GM23338 (cell line): ENCODE results near the gene PDE3A. TPM values are rescaled to one million over a fixed set of nuclear protein-coding genes. Genes with fewer than 3 reads are reported as not detected.

ENCODE experiments used
- ATAC-seq: fragments of 200-7000 bp; cut with Tn5 transposase; 3 replicates; pipeline ENCODE4 v1.9.1; 2020
- DNase-seq: peaks from one replicate; pipeline ENCODE4 v3.0.0-alpha.2; 2015; ENCODE audit warnings: low spot score
- H2AFZ ChIP-seq: fragments of 200-600 bp; sonication (generic); 2 replicates; pipeline ENCODE4 v1.8.0; 2016; ENCODE audit warnings: antibody characterized with exemption, mild to moderate bottlenecking, moderate library complexity
- H3F3A ChIP-seq: fragments of 200-600 bp; sonication (generic); replicated peaks from 2 replicates; pipeline ENCODE4 v1.8.0; 2017; ENCODE audit warnings: antibody characterized with exemption, mixed run types, low read depth
- H3K27ac ChIP-seq: fragments of 200-600 bp; sonication (generic); 2 replicates; pipeline ENCODE4 v1.6.1; 2016; ENCODE audit warnings: low read depth
- H3K27me3 ChIP-seq: fragments of 200-600 bp; sonication (generic); 2 replicates; pipeline ENCODE4 v1.8.0; 2016; ENCODE audit warnings: mild to moderate bottlenecking, mixed run types, moderate library complexity; ENCODE audit not compliant: insufficient read depth
- H3K36me3 ChIP-seq: fragments of 200-600 bp; sonication (generic); 2 replicates; pipeline ENCODE4 v1.8.0; 2016; ENCODE audit warnings: mild to moderate bottlenecking; ENCODE audit not compliant: insufficient read depth
- H3K4me1 ChIP-seq: fragments of 200-600 bp; sonication (generic); 2 replicates; pipeline ENCODE4 v1.8.0; 2016; ENCODE audit warnings: mild to moderate bottlenecking, moderate library complexity; ENCODE audit not compliant: insufficient read depth
- H3K4me2 ChIP-seq: fragments of 200-600 bp; sonication (generic); 2 replicates; pipeline ENCODE4 v1.7.1; 2017; ENCODE audit warnings: mixed run types
- H3K4me3 ChIP-seq: fragments of 200-600 bp; sonication (generic); 2 replicates; pipeline ENCODE4 v1.6.1; 2016; ENCODE audit warnings: mixed run types
- H3K79me2 ChIP-seq: fragments of 200-600 bp; sonication (generic); replicated peaks from 2 replicates; pipeline ENCODE4 v1.8.0; 2017; ENCODE audit warnings: mild to moderate bottlenecking; ENCODE audit not compliant: insufficient read depth
- H3K9me2 ChIP-seq: fragments of 200-600 bp; sonication (generic); 2 replicates; pipeline ENCODE4 v1.8.0; 2017; ENCODE audit not compliant: insufficient read depth
- H4K20me1 ChIP-seq: fragments of 200-600 bp; sonication (generic); replicated peaks from 2 replicates; pipeline ENCODE4 v1.8.0; 2017; ENCODE audit warnings: mild to moderate bottlenecking; ENCODE audit not compliant: insufficient read depth
- H3K27ac Mint-ChIP-seq: 2 replicates; pipeline ENCODE4 v1.8.0; 2020; ENCODE audit warnings: inconsistent platforms, mild to moderate bottlenecking, moderate library complexity, mixed read lengths
- H3K27me3 Mint-ChIP-seq: 3 replicates; pipeline ENCODE4 v1.8.0; 2022; ENCODE audit warnings: low read depth, mild to moderate bottlenecking, moderate library complexity, mixed read lengths, inconsistent platforms; ENCODE audit not compliant: insufficient read depth, poor library complexity
- H3K36me3 Mint-ChIP-seq: 3 replicates; pipeline ENCODE4 v1.8.0; 2021; ENCODE audit warnings: low read depth, mild to moderate bottlenecking, inconsistent platforms, moderate library complexity, mixed read lengths
- H3K4me1 Mint-ChIP-seq: 3 replicates; pipeline ENCODE4 v1.8.0; 2020; ENCODE audit warnings: mild to moderate bottlenecking, inconsistent platforms, mixed read lengths
- H3K4me3 Mint-ChIP-seq: 3 replicates; pipeline ENCODE4 v1.8.0; 2021; ENCODE audit warnings: moderate library complexity, mild to moderate bottlenecking, inconsistent platforms, mixed read lengths
- H3K9me3 Mint-ChIP-seq: 3 replicates; pipeline ENCODE4 v1.8.0; 2020; ENCODE audit warnings: moderate library complexity, mild to moderate bottlenecking, inconsistent platforms, mixed read lengths
- CREB1 ChIP-seq: fragments of 250-450 bp; sonication (Bioruptor Pico); IDR thresholded peaks from 2 replicates; pipeline ENCODE4 v1.5.0; 2020; ENCODE audit warnings: low read depth, mild to moderate bottlenecking, moderate library complexity
- CTCF ChIP-seq, 2 experiments: fragments of 200-600 bp in 1 of 2; sonication (generic) in 1 of 2; conservative IDR thresholded peaks; 2 replicates each; pipeline versions ENCODE4 v1.5.1 to v1.6.1; 2016 to 2017; ENCODE audit warnings: antibody characterized with exemption in 2 of 2, low read depth in 2 of 2, mild to moderate bottlenecking in 2 of 2, moderate library complexity in 1 of 2
- ETS1 ChIP-seq: IDR thresholded peaks from 2 replicates; pipeline ENCODE4 v1.6.1; 2016; ENCODE audit warnings: antibody characterized with exemption
- EZH2 ChIP-seq: fragments of 200-600 bp; sonication (generic); IDR thresholded peaks from one replicate; pipeline ENCODE4 v1.8.0; 2017; ENCODE audit warnings: antibody characterized with exemption, mild to moderate bottlenecking, low read depth; ENCODE audit not compliant: unreplicated experiment
- EZH2phosphoT487 ChIP-seq: fragments of 200-600 bp; sonication (generic); IDR thresholded peaks from one replicate; pipeline ENCODE4 v1.8.1; 2018; ENCODE audit warnings: antibody characterized with exemption; ENCODE audit not compliant: unreplicated experiment
- JUNB ChIP-seq: IDR thresholded peaks from one replicate; pipeline ENCODE4 v1.6.1; 2016; ENCODE audit warnings: antibody characterized with exemption; ENCODE audit not compliant: unreplicated experiment
- NANOG ChIP-seq: IDR thresholded peaks from 2 replicates; pipeline ENCODE4 v1.6.1; 2016; ENCODE audit warnings: antibody characterized with exemption, borderline replicate concordance
- POLR2AphosphoS5 ChIP-seq: IDR thresholded peaks from 2 replicates; pipeline ENCODE4 v1.6.1; 2016; ENCODE audit warnings: antibody characterized with exemption, low read depth
- REST ChIP-seq: IDR thresholded peaks from one replicate; pipeline ENCODE4 v1.6.1; 2018; ENCODE audit warnings: antibody characterized with exemption; ENCODE audit not compliant: unreplicated experiment
- STAT1 ChIP-seq: IDR thresholded peaks from one replicate; pipeline ENCODE4 v1.6.1; 2016; ENCODE audit warnings: antibody characterized with exemption; ENCODE audit not compliant: unreplicated experiment
- ZNF114 ChIP-seq: fragments of 250-450 bp; sonication (Bioruptor Pico); IDR thresholded peaks from 2 replicates; pipeline ENCODE4 v1.5.0; 2020; ENCODE audit warnings: mild to moderate bottlenecking, moderate library complexity
- ZNF331 ChIP-seq: fragments of 250-450 bp; sonication (Bioruptor Pico); IDR thresholded peaks from 2 replicates; pipeline ENCODE4 v1.5.0; 2020; ENCODE audit warnings: low read depth, mild to moderate bottlenecking, moderate library complexity
- polyA plus RNA-seq: library from polyadenylated mRNA; unstranded; fragments of >200 nt; fragmentation: Nextera tagmentation; extraction: Ambion mirVana; gene quantifications from 2 replicates; pipeline ENCODE4 v1.2.1, GENCODE V29; 2016
- total RNA-seq: library from RNA; depleted of rRNA; stranded (reverse); fragments of >200 nt; shearing (Covaris generic); gene quantifications from 2 replicates; pipeline ENCODE4 v1.2.3, GENCODE V29; 2014

The PDE3A gene
- total and polyA plus RNA-seq, 2 experiments from 2014 or later = 2.7 to 9.2 TPM

- Histone ChIP-seq H3K9me2 (no peaks in the 10 kb centered on the region), H3K4me1 (peaks cover 15% of the 10 kb centered on the region; the same call in 1 of the 2 replicates), H3K36me3 (no peaks in the 10 kb centered on the region), H3F3A (no peaks in the 10 kb centered on the region), H3K4me2 (no peak overlapping the region), H3K27ac (no peak overlapping the region), H2AFZ (no peak overlapping the region), H3K79me2 (no peaks in the 10 kb centered on the region), H3K4me3 (no peak overlapping the region), H3K27me3 (no peaks in the 10 kb centered on the region), H4K20me1 (no peaks in the 10 kb centered on the region)
- H3K4me3 Mint-ChIP-seq = no peak overlapping the region
- no peaks in the 10 kb centered on the region for H3K9me3 Mint-ChIP-seq
- no peak for TF ChIP-seq JUNB
- no peak for TF ChIP-seq ETS1
- TF ChIP-seq EZH2 = no peak
- no peak for TF ChIP-seq STAT1
- TF ChIP-seq EZH2phosphoT487 = no peak
- peak in 1 of 2 experiments; percentile 22; a peak in 1 of 4 replicates for TF ChIP-seq CTCF (conservative IDR thresholded peaks at IDR 0.05; ENCODE audit: low read depth in 2 of 2)
- ATAC-seq (no peak), DNase-seq (peak; percentile 20)
- H3K36me3 Mint-ChIP-seq = no peaks in the 10 kb centered on the region; the same call in 2 of the 3 replicates
- peaks cover 3% of the 10 kb centered on the region for H3K27me3 Mint-ChIP-seq
- no peak overlapping the region for H3K27ac Mint-ChIP-seq
- peaks cover 19% of the 10 kb centered on the region for H3K4me1 Mint-ChIP-seq
These were observed 123.0 kb downstream of the PDE3A start for GRCh38 chr12:20491290-20491689.

- Histone ChIP-seq H2AFZ (peak overlapping the region; percentile 34; the same call in 1 of the 2 replicates), H3K27ac (0 out of 2 replicates have a peak overlapping the region, but pooled peaks have one; percentile 61), H3K9me2 (no peaks in the 10 kb centered on the region), H3K36me3 (no peaks in the 10 kb centered on the region), H3F3A (no peaks in the 10 kb centered on the region), H3K4me2 (peak overlapping the region; percentile 56; the same call in 1 of the 2 replicates), H4K20me1 (no peaks in the 10 kb centered on the region), H3K4me3 (no peak overlapping the region), H3K27me3 (no peaks in the 10 kb centered on the region), H3K79me2 (no peaks in the 10 kb centered on the region), H3K4me1 (peaks cover 15% of the 10 kb centered on the region; the same call in 1 of the 2 replicates)
- H3K9me3 Mint-ChIP-seq = no peaks in the 10 kb centered on the region
- H3K27me3 Mint-ChIP-seq = peaks cover 3% of the 10 kb centered on the region
- H3K36me3 Mint-ChIP-seq = no peaks in the 10 kb centered on the region; the same call in 2 of the 3 replicates
- peaks cover 17% of the 10 kb centered on the region for H3K4me1 Mint-ChIP-seq
- peak overlapping the region; percentile 54; the same call in 1 of the 2 replicates for H3K27ac Mint-ChIP-seq
- DNase-seq (peak; percentile 22), ATAC-seq (peak; percentile 66)
- no peak overlapping the region for H3K4me3 Mint-ChIP-seq
- TF ChIP-seq POLR2AphosphoS5 (no peak), ETS1 (no peak), NANOG (no peak), EZH2 (no peak), STAT1 (no peak), REST (no peak), ZNF114 (no peak), CREB1 (CRISPR knock-in tag) (no peak), CTCF (conservative IDR thresholded peaks at IDR 0.05; ENCODE audit: low read depth in 2 of 2) (no peak), EZH2phosphoT487 (no peak), ZNF331 (CRISPR knock-in tag) (no peak), JUNB (no peak)
These were observed 124.0 kb downstream of the PDE3A start for GRCh38 chr12:20492251-20492760.
